MM.1S (cell line): Measurements from ENCODE around the gene RASGRP1.

Experiments
- DNase-seq: peaks from one replicate; pipeline ENCODE4 v3.0.0-alpha.2; 2015
- H2AFZ ChIP-seq: fragments of 300-600 bp; sonication (generic); 2 replicates; pipeline ENCODE4 v1.6.0; 2016; ENCODE audit warnings: antibody characterized with exemption, low read length
- H3F3A ChIP-seq: fragments of 300-600 bp; sonication (generic); 2 replicates; pipeline ENCODE4 v1.6.1; 2016; ENCODE audit warnings: mild to moderate bottlenecking, antibody characterized with exemption, low read length, moderate library complexity, mixed read lengths; ENCODE audit not compliant: insufficient read depth
- H3K27ac ChIP-seq: fragments of 300-600 bp; sonication (generic); 2 replicates; pipeline ENCODE4 v1.5.1; 2016; ENCODE audit warnings: mild to moderate bottlenecking, low read length
- H3K27me3 ChIP-seq: fragments of 300-600 bp; sonication (generic); replicated peaks from 2 replicates; pipeline ENCODE4 v1.6.0; 2016; ENCODE audit warnings: low read length; ENCODE audit not compliant: insufficient read depth
- H3K36me3 ChIP-seq: fragments of 300-600 bp; sonication (generic); replicated peaks from 2 replicates; pipeline ENCODE4 v1.6.1; 2016; ENCODE audit warnings: mild to moderate bottlenecking, low read length, mixed read lengths; ENCODE audit not compliant: insufficient read depth
- H3K4me1 ChIP-seq: fragments of 300-600 bp; sonication (generic); 2 replicates; pipeline ENCODE4 v1.6.1; 2016; ENCODE audit warnings: low read length, mixed read lengths
- H3K4me2 ChIP-seq: fragments of 300-600 bp; sonication (generic); 2 replicates; pipeline ENCODE4 v1.6.0; 2016; ENCODE audit warnings: low read depth, low read length
- H3K4me3 ChIP-seq: fragments of 300-600 bp; sonication (generic); 2 replicates; pipeline ENCODE4 v1.5.1; 2016; ENCODE audit warnings: low read length, mixed read lengths
- H3K79me2 ChIP-seq: fragments of 300-600 bp; sonication (generic); 2 replicates; pipeline ENCODE4 v1.6.1; 2016; ENCODE audit warnings: mixed run types, low read length, mixed read lengths
- H3K9ac ChIP-seq: fragments of 300-600 bp; sonication (generic); 2 replicates; pipeline ENCODE4 v1.6.1; 2016; ENCODE audit warnings: low read length, mixed read lengths
- H3K9me2 ChIP-seq: fragments of 300-600 bp; sonication (generic); replicated peaks from 2 replicates; pipeline ENCODE4 v1.6.1; 2016; ENCODE audit warnings: mild to moderate bottlenecking, low read length, mixed read lengths; ENCODE audit not compliant: insufficient read depth
- H3K9me3 ChIP-seq: fragments of 300-600 bp; sonication (generic); replicated peaks from 2 replicates; pipeline ENCODE4 v1.6.1; 2016; ENCODE audit warnings: mild to moderate bottlenecking, low read length, mixed read lengths; ENCODE audit not compliant: insufficient read depth
- H4K20me1 ChIP-seq: fragments of 300-600 bp; sonication (generic); 2 replicates; pipeline ENCODE4 v1.6.1; 2016; ENCODE audit warnings: mild to moderate bottlenecking, low read length, moderate library complexity, mixed read lengths; ENCODE audit not compliant: insufficient read depth
- CTCF ChIP-seq: fragments of 300-600 bp; sonication (generic); IDR thresholded peaks from 2 replicates; pipeline ENCODE4 v1.5.1; 2016; ENCODE audit warnings: antibody characterized with exemption, low read length, mixed read lengths
- EZH2 ChIP-seq: fragments of 300-600 bp; sonication (generic); optimal IDR thresholded peaks from 2 replicates; pipeline ENCODE3; 2017; ENCODE audit warnings: low read depth, mild to moderate bottlenecking, antibody characterized with exemption, low read length, mixed read lengths
- EZH2phosphoT487 ChIP-seq: fragments of 300-600 bp; sonication (generic); IDR thresholded peaks from 2 replicates; pipeline ENCODE4 v1.6.1; 2018; ENCODE audit warnings: antibody characterized with exemption, low read length

The RASGRP1 gene

GRCh38 chr15:38506997-38507396 lies 57.6 kb downstream of the RASGRP1 start:
- no peak overlapping the region for H3K27ac ChIP-seq
- no peaks in the 10 kb centered on the region for H3K4me1 ChIP-seq
- H3K9ac ChIP-seq, result no peak overlapping the region
- H3K4me2 ChIP-seq, result no peak overlapping the region
- no peak overlapping the region for H2AFZ ChIP-seq
- no peak overlapping the region for H3K4me3 ChIP-seq
- TF ChIP-seq EZH2phosphoT487 (no peak), CTCF (no peak), EZH2 (no peak)
- H3K27me3 ChIP-seq, result no peaks in the 10 kb centered on the region
- no peaks in the 10 kb centered on the region for H3F3A ChIP-seq
- no peaks in the 10 kb centered on the region for H3K36me3 ChIP-seq
- DNase-seq, result no peak
- no peaks in the 10 kb centered on the region for H3K9me2 ChIP-seq
- H4K20me1 ChIP-seq, result no peaks in the 10 kb centered on the region
- no peaks in the 10 kb centered on the region for H3K79me2 ChIP-seq
- H3K9me3 ChIP-seq, result no peaks in the 10 kb centered on the region

DNA sequence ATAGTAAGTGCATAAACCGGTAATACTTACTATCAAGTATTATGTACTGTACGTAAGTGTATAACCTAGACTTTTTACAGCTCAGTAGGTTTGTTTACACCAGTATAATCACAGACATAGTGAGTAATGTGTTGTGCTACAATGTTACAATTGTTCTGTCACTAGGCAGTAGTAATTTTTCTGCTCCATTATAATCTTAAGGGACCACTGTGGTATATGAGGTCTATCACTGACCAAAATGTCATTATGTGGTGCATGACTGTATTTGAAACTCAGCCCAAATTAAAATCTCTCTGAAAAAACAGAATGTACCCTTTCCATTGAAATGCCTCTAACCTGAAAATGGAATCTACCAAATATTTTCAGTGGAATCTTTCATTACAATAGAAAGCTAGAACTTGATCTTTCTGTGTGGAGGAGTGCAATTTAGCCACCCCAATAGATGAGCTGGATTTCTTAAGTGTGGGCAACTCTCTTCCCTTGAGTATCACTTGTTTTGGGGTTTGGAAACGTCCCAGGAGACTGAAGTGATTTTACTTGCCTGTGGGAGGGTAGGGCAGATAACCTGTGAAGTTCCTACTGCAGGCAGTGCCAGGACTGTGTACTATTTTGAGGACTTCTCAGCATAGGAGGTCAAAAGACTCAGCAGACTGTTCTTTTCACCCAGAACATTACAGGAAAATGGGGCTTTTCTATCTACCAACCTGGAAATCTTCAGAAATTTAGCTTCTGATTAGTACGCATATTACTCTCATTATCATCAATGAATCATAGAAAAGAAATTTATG lies 59.7 kb downstream of the RASGRP1 start:
- Histone ChIP-seq H3F3A (no peaks in the 10 kb centered on the region), H3K27ac (no peak overlapping the region), H3K36me3 (no peaks in the 10 kb centered on the region), H2AFZ (no peak overlapping the region), H3K9ac (no peak overlapping the region), H3K9me2 (no peaks in the 10 kb centered on the region), H4K20me1 (no peaks in the 10 kb centered on the region), H3K27me3 (no peaks in the 10 kb centered on the region), H3K4me1 (no peaks in the 10 kb centered on the region), H3K9me3 (no peaks in the 10 kb centered on the region), H3K4me2 (no peak overlapping the region), H3K4me3 (no peak overlapping the region), H3K79me2 (no peaks in the 10 kb centered on the region)
- TF ChIP-seq CTCF (no peak), EZH2 (no peak), EZH2phosphoT487 (no peak)
- DNase-seq, result no peak

GRCh38 chr15:38503496-38503895 lies 61.1 kb downstream of the RASGRP1 start:
- Histone ChIP-seq H3F3A (no peaks in the 10 kb centered on the region), H3K27me3 (no peaks in the 10 kb centered on the region), H4K20me1 (no peaks in the 10 kb centered on the region), H3K4me3 (no peak overlapping the region), H3K9me2 (no peaks in the 10 kb centered on the region), H3K79me2 (no peaks in the 10 kb centered on the region), H3K4me2 (no peak overlapping the region), H3K9me3 (no peaks in the 10 kb centered on the region), H2AFZ (no peak overlapping the region), H3K27ac (no peak overlapping the region), H3K36me3 (no peaks in the 10 kb centered on the region), H3K4me1 (no peaks in the 10 kb centered on the region), H3K9ac (no peak overlapping the region)
- TF ChIP-seq EZH2 (no peak), CTCF (no peak), EZH2phosphoT487 (no peak)
- no peak for DNase-seq
